Stimulated activated CD4-positive, alpha-beta T cell treated with anti-CD3 and anti-CD28 coated beads, Interleukin-1b, Interleukin-23, amount 100 ng/mL, for 48 hours (primary cell): Measurements from ENCODE around the gene PLEKHA5.
"Not testable (repeated sequence)": the region's sequence is repeated elsewhere in the genome, so short reads cannot be mapped to it uniquely, and the experiment has no call there.

Experiments used
- DNase-seq: peaks from one replicate; pipeline ENCODE4 v3.0.0-alpha.2; 2020

The PLEKHA5 gene

DNA sequence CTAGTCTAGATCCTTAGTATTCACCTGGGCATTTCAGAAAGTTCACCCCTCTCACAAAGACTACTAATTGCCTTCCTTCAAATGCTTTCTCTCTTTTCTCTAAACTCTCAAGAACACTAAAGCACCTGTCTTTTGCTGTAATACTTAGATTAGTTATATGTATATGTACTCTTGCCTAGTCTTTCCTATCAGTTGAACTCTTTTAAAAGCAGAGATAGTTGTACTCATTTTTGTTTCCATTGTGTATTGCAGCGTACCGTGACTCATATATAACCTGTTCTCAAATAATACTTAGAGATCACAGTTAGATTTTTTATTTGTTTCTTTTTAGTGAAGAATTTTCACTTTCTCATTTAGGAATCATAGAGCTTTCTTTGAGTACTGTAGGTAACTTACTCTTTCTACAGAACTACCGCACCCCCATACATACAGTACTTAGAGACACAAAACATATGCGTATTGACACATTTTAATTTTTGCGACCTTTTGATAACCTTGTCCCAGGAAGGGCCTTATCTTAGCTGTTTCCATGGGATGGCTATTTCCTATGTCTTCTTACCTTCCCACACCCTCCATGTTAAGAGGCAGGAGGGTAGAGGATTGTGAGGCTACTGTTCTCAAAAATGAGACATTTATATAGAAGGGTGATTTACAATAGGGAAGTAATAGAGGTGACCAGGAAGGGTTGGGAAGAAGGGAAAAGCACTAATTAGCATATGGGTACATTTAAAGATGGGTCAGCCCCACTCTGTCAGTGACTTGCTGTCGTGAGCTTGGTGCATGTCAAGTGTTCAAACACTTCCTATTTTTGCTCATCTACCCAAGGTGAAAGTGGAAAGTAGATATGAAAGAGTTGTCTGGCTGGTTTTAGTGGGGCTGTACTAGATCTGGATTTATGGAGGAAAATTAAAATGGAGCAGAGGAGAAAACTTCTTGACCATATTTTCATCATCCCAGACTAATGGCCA lies 74.3 kb downstream of the PLEKHA5 start:
- DNase-seq, result no peak

DNA sequence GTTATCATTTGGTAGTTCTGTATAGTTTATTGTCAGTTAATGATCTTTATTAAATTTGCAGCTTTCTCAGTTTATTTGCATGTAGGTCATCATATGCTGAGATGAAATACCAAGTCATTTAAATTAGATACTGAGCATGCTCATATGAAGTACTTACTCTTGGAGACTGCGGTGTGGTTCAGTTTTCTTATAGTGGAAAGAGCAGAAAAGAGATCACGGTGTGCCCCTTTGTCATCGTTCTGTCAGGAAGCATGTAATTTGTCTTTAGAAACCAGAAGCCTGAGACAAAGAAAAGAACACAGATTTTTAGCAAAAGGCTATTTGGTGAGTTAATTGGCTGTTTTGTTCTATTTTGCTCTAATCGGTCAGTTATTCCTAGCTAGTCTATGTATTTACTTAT lies 75.6 kb downstream of the PLEKHA5 start:
- DNase-seq, result no peak

DNA sequence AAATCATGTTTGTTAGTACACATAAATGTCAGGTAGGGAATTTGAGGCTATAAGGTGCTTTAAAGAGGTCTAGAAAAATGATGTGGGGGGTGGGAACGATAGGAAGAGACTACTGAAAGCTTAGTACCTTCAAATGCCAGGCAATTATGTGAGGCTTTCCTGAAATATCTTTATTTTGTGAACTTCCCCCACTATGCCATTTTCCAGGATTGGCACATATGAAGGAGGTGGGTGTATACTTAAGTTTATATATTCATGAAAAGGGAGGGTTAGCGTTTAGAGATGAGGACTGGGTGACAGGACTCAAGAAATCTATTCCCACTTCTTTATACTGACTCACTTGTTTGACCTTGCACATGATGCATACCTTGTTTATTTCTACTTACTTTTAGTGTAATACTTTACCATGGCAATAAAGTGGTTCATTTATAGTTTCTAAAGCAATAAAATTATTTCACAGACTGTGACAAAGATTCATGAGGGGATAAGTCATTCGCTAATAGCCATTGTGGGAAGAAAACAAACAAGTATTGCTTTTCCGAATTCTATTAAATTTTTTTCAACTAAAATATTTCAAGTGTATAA lies 77.1 kb downstream of the PLEKHA5 start:
- DNase-seq, result no peak

DNA sequence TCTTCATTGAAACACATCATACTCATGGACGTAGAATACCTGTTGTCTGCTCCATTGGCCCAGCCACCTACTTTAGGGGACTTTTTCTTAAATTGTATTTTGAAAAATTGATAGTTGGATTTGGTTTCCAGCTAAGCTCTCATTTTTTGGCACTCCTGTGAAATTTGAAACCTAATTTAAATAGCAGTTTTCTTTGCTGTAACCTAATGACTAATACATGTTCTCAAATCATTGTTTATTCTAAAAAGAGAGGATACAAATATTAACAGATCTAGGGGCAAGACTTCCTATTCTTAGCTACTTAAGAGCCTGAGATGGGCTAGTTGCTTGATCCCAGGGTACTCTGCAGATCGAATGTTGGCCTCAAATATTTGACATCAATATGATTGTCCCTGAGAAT lies 78.9 kb downstream of the PLEKHA5 start:
- DNase-seq, result no peak

DNA sequence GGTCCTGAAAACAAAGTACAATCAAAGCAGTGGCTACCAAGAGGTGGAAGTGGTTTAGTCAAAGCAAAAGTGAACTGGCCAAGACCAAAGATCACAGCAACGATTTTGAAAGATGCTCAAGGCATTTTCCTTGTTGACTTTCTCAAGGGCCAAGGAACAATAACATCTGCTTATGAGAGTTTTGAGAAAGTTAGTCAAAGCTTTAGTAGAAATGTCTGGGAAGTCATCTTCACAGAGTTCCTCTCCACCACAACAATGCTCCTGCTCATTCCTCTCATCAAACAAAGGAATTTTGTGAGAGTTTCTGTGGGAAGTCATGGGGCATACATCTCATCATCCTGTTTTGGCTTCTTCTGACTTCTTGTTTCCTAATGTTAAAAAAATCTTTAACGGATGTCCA lies 80.1 kb downstream of the PLEKHA5 start:
- DNase-seq, result no peak

DNA sequence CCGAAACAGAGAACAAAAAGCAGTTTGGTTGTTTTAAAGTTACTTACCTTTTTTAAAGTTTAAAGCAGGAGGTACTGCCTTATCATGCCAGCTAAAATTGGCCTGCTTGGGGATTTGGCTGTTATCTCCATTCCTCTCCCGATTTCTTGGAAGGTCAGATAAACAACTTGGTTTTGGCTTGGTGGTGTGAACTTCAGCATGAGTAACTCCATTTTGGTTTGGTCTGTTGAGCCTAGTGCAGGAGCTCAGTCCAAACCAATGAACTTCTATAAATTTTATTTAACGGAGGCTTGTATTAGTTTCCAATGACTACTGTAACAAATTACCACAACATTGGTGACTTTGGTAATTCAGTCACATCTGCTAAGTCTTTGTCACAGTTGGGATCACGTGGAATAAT lies 82.3 kb downstream of the PLEKHA5 start:
- no peak for DNase-seq

DNA sequence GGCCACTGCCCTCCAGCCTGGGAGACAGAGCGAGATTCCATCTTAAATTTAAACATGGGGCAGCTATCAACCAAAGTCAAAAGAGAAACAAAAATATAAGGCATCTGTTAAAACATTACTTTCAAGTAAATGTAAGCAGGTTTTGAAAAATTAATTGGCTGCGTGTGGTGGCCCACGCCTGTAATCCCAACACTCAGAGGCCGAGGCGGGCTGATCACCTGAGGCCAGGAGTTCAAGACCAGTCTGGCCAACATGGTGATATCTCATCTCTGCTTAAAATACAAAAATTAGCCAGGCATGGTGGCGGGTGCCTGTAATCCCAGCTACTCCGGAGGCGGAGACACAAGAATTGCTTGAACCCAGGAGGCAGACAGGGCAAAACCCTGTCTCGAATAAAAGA lies 82.7 kb downstream of the PLEKHA5 start:
- no peak for DNase-seq

DNA sequence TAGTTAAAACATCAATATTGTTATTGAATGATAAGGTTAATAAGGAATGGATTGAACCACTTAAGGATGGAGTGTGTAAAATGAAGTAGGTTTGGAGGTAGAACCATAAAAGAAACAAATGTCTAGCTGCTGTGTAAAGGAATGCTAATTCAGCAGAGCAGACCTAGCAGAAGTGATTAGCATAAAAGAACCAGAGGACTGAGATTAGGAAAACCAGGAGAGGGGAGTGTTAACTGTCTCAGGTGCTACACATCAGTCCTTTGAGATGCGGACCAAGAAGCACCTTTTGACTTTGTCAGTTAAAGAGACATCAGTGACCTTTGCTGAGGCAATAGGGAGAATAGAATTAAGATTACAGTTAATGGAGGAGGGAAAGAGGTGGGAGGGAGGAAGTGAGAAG lies 84.5 kb downstream of the PLEKHA5 start:
- no peak for DNase-seq

DNA sequence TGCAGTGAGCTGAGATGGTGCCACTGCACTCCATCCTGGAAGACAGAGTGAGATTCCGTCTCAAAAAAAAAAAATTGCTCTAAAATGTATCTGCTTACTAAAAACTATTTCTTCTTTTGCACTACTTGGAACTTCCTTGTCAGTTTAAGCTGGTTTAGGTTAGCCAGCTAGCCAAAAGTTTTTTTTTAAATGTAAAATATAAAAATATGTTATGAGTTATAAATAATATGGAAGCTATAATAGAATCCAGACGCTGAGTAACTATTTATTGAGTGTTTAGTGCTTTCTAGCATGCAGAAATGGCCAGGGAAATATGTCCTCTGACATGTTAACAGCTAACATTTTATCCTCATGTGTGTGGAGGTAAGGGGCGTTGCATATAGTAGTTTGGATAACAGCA lies 85.6 kb downstream of the PLEKHA5 start:
- no peak for DNase-seq

DNA sequence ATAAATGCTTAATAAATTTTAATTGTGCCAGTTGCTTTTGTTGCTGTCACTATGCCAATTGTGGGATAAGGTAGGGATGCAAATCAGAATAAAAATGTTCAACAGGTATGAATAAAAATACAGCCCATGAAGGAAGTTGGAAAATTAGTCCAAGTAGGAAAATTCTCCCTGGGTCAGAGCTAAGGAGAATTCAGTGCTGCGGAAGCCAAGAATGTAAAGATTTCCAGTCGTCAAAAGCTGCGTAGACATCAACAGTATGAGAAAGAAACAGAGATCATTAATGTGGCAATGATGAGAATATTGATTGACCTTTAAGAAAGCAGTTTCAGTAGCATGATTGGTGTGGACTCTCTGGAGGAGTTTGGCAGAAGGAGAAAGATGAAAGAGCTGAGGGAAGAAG lies 87.9 kb downstream of the PLEKHA5 start:
- DNase-seq, result no peak

DNA sequence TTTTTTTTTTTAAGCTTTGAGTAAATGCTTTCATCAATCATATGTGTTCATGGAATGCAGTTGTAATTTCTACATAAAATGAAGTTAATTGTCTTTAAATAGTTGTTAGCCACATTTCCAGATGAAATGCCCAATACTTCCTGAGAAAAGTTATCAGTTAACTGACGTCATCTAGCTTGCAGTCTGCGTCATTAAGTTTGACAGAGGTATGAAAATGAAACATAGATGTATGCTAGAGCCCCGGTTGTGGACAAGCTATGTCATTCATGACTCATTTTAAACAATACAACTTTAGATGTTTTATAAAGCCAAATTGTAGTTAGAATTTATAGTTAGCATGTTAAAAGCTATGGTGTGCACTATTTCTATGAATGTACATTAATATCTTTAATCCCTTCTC lies 90.7 kb downstream of the PLEKHA5 start:
- no peak for DNase-seq

DNA sequence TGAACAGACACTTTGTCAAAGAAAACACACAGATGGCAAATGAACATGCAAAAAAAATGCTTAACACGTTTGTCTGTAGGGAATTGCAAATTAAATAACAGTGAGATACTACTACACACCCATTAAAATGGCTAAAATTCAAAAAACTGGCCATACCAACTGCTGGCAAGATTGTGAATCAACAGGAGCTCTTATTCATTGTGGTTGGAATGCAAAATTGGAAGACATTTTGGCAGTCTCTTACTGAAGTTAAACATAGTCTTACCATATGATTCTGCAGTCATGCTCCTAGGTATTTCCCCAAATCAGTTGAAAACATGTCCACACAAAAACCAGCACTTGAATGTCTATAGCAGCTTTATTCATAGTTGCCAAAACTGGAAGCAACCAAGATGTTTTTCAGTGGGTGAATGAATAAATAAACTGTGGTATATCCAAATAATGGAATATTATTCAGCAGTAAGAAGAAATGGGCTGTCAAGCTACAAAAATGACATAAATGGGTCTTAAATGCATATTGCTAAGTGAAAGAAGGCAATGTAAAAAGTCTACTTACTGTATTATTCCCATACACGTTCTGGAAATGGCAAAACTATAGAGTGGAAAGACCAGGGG lies 91.4 kb downstream of the PLEKHA5 start:
- DNase-seq, result no peak

DNA sequence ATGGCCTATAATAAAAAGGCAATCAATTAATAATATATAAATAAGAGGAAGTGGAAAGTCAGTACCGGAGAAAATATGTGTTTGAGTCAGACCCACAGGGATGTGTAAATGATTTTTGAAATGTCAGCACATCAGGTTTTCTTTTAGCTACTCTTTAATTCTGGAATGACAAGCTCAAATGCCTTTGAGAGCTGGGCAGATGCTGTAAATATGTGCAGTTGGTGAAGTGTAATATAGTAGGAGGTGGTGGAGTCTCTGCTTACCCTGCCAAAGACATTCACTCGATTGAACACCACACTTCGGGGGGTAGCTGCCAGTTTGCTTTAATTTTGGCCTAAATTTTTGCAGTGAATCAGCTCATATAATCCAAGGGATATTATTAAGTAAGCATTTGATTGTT lies 93.0 kb downstream of the PLEKHA5 start:
- no peak for DNase-seq

DNA sequence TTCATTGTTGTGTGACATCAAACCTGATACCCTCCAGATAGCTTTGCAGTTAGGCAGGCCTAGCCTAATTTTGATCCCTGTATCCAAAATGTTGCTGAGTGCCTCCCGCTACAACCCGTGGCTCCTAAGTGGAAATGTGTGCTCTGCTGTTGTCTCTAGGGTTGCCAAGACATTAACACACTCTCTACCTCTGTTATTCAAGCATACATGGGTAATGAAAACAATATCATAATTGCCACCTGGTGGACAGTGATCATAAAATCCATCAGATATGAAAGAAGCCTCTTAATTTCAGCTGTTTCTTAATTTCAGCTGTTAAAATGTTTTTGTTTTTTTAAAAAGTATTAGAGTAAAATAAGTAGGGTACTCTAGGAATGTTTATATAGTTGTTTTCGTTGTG lies 93.5 kb downstream of the PLEKHA5 start:
- DNase-seq, result no peak

DNA sequence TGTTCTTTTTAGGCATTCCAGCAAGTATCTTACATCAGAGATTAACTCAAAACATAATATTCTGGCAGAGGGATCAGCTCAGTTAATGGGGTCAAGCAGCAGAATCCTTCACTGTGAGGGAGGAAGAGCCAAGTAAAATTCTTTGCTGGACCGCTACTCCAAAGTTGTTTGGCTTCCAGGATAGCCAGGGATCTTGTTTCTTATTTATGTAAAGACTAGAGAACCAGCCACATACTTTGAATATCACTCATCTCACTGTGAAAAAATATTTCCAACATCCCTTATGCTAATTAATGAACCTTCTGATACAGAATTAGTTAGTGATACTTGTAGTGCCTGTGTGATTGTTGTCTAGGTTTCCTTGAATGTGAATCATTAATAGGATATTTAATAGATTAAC lies 94.2 kb downstream of the PLEKHA5 start:
- no peak for DNase-seq

DNA sequence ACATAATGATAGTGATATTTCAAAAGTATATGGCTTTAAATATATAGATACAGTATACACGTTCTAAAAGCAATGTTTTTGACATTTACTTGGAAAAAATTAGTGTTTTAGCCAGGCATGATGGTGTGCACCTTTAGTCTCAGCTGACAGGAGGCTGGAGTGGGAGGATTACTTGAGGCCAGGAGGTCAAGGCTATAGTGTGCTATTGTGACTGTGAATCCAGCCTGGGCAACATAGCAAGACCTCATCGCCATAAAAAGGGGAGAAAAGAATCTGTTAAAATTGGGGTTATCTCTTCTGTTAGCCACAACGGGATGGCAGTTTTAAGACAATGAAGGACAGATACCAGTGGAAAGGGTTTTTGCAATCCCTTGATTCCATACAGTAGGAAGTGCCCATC lies 95.2 kb downstream of the PLEKHA5 start:
- no peak for DNase-seq

DNA sequence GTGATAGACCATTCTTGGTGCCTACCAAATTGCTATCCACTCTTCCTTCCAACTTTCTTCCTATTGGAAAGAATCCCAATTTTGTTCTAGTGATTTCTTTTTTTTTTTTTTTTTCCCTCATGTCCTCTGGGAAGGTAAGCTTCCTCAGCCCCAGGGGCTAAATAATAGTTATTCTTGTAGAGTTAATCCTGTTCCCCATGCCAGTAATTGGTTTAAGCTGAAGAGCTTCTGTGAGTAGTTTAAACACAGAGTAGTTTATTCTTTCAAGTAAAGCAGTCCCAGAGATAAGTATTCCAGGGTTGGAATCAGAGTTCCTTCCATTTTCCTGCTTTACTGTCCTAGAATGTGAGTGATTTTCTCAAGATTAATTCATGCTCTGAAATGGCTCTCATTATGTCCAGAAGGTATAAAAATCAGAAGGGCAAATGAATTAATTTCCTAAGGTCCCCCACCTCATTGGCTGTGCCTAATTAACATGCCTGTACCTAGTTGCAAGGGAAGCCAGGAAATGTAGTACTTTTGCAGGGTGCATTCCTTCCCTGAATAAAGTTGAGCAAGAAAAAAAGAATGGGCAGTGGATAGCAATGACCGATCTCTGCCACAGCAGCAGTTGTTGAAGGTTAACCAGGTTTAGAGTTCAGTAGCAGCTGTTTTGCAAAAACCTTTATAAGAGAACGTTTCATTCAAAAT lies 97.8 kb downstream of the PLEKHA5 start:
- no peak for DNase-seq

DNA sequence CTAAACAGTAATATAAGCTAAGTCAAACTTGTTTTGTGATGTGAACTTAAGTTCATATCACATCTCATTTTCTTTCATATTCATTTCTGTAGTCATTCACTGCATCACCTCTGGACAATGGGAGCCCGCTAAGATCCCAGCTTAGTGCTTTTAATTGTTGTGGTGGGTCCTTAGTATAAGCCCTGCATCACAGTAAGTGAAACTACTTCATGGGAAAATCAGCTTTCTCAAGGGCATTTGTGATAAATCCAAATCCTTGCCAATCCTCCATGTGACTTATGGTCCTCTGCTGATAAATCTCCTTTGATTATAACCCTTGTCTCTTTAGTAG lies 98.3 kb downstream of the PLEKHA5 start:
- no peak for DNase-seq

DNA sequence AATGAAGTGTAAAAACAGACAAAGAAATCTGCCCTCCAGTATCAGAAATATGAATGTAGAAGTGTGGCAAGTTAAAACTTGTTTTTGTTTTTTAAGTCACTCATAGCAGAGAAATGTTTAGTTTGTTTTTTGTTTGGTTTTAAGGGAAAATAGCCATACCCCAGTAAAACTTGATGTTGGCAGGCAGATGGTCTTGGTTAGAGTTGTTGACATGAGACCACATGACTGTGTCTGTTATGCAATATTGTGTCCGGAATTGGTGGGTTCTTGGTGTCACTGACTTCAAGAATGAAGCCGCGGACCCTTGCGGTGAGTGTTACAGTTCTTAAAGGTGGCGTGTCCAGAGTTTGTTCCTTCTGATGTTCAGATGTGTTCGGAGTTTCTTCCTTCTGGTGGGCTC lies 99.5 kb downstream of the PLEKHA5 start:
- DNase-seq, result not testable (repeated sequence)

DNA sequence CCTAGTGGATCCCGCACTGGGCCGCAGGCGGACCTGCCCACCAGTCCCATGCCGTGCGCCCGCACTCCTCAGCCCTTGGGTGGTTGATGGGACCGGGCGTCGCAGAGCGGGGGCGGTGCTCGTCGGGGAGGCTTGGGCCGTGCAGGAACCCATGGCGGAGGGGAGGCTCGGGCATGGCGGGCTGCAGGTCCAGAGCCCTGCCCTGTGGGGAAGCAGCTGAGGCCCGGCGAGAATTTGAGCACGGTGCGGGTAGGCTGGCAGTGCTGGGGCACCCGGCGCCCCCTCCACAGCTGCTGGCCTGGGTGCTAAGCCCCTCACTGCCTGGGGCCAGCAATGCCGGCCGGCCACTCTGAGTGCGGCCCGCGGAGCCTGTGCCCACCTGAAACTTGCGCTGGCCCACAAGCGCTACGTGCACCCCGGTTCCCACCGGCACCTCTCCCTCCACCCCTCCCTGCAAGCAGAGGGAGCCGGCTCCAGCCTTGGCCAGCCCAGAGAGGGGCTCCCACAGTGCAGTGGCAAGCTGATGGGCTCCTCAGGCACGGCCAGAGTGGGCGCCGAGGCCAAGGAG lies 100.8 kb downstream of the PLEKHA5 start:
- no peak for DNase-seq

DNA sequence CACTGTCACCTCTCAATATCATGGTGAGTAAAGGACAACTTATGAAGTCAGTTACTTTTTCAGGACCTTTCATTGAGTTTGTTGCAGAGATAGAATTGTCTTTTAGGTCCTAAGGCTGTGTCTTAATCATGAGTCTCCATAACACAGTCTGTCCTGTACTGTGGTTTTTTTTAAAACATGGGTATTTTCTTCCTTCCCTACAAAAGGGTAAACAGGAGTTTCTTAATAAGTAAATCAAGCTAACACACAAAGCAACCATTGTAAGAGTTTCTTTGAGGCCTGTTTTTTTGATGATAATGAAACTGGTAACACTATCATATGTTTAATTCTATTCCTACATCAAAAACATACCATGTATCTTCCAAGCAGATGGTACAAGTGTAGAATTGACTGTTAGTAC lies 101.4 kb downstream of the PLEKHA5 start:
- no peak for DNase-seq

DNA sequence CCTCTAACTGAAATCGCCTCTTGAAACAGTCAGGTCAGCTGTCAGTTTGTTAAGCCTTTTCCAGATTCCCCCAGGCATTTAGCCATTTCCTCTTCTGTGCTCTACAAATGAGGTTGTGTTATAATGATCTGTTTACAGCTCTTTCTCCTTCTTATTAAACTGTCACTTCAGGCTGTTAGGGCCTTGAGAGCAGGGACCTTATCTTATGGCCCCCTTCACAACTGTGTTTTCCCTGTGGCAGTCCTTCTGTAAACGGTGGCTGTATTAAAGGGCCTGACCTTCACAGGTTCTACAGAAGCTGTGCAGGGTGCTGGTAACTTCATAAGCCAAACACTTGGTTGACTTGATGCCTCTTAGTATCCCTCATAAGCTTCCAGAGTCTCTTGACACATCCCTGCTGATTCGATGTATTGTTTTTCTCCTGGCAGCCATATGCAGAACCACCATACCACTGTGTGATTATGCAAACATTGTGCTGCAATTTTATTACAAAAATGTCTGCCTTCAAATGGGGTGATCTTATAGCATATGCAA lies 104.7 kb downstream of the PLEKHA5 start:
- DNase-seq, result no peak
